ENCODE data around the gene P2RX1. TPM values are rescaled to one million over a fixed set of nuclear protein-coding genes. Genes with fewer than 3 reads are reported as not detected.

P2RX1 gene
- total RNA-seq, 1 experiment from 2014 or later: not detected

GRCh38 chr17:3928406-3928805, 12.1 kb upstream of the P2RX1 start:
- no peak for DNase-seq (ENCODE audit: low read depth)
- in situ Hi-C loops (cut with HindIII; ENCODE audit: low pct_unique_long_range_greater_than_20kb, low sequenced_read_pairs): no loop called here

- in situ Hi-C loops (cut with HindIII; ENCODE audit: low pct_unique_long_range_greater_than_20kb, low sequenced_read_pairs): no loop called here
- no peak for DNase-seq (ENCODE audit: low read depth)
Measured at GRCh38 chr17:3927628-3928340, 11.5 kb upstream of the P2RX1 start.

DNA sequence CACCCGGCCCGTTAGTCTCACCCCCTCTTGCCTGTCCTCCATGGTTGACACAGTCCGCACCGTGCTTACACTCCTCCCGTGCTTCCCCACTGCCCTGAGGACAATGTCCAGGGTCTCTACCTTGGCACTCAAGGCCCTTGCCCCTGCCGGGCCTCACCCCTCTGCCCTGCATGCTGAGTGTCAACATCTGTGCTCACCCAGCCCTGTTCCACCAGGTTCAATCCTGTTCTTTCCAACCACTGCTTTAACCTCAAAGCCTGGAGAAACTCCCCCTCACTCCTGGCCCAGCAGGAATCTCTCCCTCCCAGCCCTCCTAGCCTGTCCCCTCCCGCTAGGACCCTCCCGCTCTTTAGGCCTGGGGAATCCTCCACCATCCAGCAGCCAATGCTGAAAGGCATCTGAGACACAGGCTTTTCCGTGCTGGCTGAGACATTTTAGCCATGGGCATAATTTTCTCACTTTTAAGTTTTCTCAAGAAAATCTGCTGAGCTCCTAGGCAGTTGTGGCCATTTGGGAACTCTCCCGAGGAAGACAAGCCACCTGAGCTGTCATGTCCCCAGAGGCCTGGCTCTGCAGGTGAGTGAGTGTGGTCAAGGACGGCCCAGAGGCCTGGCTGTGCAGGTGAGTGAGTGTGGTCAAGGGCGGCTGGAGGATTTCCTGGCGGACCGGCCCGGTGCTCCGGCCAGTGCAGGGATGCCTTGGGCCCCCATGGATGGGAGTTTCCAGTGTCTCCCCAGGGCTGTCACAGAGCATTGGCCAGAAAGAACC, 10.8 kb upstream of the P2RX1 start:
- in situ Hi-C loops (cut with HindIII; ENCODE audit: low pct_unique_long_range_greater_than_20kb, low sequenced_read_pairs): no loop called here
- DNase-seq (ENCODE audit: low read depth): no peak

GRCh38 chr17:3925684-3926485, 9.6 kb upstream of the P2RX1 start:
- in situ Hi-C loops (cut with HindIII; ENCODE audit: low pct_unique_long_range_greater_than_20kb, low sequenced_read_pairs): no loop called here
- DNase-seq (ENCODE audit: low read depth): no peak

DNA sequence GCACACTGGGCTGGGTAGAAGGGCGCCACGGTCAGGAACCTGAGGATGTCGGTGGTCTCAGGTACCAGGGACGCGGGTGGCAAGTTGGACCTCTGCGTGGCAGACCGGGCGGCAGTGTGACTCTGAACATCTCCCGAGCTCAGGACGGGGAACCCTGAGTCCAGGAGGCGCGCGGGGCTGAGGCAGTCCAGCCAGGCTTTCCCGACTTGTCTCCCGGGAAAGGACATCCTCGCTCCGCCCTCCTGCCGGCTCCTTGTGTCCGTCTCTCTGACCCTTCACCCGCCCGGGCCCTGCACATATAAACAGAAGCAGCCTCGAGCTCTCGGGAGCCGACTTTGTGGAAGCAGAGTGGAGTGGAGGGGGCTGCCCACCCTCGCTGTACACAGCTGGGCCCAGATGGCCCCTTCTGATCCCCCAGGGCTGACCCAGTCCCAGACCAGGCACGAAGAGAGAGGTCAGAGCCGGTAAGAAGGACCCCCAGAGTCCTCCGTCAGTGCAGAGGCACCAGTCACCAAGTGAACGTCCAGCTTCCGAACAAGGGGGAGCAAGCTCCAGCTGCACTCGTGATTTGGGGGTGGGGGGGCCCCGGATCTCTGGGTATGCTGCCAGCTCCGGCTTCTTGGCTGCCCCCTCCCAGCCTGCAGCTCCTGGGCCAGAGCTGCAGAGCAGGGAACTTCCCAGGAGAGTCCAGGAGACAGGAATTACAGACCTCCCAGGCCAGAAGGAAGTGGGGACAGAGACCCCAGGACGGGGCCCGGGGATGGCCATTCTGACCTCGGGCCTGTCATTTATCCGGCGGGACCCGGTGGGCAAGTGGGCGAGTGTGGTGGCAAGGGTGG, 8.5 kb upstream of the P2RX1 start:
- in situ Hi-C loops (cut with HindIII; ENCODE audit: low pct_unique_long_range_greater_than_20kb, low sequenced_read_pairs): no loop called here
- no peak for DNase-seq (ENCODE audit: low read depth)

DNA sequence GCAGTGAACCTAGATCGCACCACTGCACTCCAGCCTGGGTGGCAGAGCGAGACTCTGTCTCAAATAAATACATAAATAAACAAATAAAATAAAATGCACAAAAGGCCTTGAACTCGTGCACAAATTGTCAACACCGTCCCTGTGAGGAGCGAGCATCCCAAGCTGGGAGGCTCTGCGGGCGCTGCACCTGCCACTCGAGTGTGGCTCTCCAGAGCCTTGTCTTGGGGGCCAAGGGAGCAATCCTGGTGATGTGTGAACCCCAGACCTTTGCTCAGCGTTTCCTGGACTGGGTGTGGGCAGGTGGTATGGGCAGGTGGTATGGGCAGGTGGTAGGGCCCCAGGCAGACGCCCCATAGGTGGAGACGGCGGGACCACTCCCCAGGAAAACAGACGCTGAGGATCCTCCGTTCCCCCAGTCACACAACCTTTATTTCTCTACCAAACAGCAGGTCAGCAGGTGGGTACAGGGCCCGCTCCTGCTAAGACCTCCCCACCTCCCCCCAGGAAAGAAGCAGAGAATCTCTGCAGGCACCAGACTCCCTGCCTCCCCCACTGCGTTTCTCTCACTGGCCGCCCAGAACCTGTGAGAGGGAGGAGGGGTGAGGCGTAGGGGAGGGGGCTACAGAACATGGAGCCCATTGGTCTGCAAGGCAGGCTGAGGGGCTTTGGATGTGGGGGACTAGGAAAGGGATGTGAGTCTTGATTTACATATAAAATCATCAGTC, 7.4 kb upstream of the P2RX1 start:
- DNase-seq (ENCODE audit: low read depth): no peak
- in situ Hi-C loops (cut with HindIII; ENCODE audit: low pct_unique_long_range_greater_than_20kb, low sequenced_read_pairs): no loop called here

GRCh38 chr17:3922765-3923164, 6.5 kb upstream of the P2RX1 start:
- in situ Hi-C loops (cut with HindIII; ENCODE audit: low pct_unique_long_range_greater_than_20kb, low sequenced_read_pairs): no loop called here
- DNase-seq (ENCODE audit: low read depth): no peak

DNA sequence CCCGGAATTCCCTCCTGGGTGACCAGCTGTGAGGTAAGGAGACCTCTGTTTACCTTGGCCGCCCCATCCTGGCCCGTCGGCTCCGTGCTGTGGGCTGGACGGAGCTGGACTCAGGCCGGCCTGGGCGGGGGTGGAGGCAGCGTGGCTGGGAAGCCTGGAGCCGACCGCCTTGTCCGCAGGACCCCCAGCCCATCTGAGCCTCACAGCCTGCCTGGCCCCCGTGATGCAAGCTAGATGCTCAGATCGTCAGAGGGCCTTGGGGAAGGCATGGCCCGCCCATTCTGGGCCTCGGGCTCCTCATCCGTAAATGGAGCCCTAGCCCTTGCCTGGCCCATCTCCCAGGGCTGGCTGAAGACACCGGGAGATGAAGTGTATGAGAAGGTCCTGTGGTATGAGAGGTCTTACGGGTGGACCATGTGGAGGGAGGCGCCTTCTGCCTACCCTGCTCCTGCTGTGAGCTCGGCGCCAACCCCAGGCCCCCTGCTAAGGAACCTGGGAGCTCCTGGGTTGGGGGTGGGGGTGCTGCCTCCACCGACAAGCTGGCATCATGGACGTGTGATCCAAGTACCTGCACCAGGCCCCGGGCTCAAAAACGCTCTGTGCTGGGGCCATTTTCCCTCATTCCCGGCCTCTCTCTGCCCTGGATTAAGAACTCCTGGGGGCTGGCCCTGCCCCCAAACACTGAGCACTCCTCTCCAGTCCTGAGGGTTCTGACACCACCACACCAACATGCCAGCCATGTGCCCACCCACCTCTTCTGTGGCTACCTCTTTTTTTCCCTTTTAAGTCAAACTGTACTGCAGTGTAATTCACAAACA, 5.4 kb upstream of the P2RX1 start:
- no peak for DNase-seq (ENCODE audit: low read depth)
- in situ Hi-C loops (cut with HindIII; ENCODE audit: low pct_unique_long_range_greater_than_20kb, low sequenced_read_pairs): no loop called here

GRCh38 chr17:3921006-3921405, 4.7 kb upstream of the P2RX1 start:
- peak; percentile 2 for DNase-seq (ENCODE audit: low read depth)
- in situ Hi-C loops (cut with HindIII; ENCODE audit: low pct_unique_long_range_greater_than_20kb, low sequenced_read_pairs): no loop called here

DNA sequence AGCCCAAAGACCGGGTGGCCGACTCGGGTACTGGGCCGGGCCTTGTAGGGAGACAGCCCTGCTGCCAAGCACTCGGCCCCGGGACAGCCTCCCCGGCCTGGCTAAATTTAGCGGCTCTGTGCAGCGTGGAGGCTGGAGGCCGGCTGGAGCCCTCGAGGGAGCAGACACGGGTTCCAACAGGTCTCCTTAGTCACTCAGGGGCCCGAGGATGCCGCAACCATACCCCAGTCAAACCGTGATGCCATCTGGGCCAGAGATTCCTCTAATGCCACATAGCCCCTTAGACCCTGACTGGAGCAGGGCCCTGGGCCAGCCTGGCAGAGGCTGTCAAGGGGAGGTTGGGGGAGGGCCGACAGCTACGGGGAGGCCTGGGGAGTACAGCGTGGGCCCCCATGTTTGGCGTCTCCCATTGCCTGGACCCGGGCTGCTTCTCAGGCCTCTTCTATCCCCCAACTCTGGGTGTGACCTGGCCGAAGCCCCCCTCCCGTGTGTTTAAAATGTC, 2.9 kb upstream of the P2RX1 start:
- no peak for DNase-seq (ENCODE audit: low read depth)
- in situ Hi-C loops (cut with HindIII; ENCODE audit: low pct_unique_long_range_greater_than_20kb, low sequenced_read_pairs): no loop called here

DNA sequence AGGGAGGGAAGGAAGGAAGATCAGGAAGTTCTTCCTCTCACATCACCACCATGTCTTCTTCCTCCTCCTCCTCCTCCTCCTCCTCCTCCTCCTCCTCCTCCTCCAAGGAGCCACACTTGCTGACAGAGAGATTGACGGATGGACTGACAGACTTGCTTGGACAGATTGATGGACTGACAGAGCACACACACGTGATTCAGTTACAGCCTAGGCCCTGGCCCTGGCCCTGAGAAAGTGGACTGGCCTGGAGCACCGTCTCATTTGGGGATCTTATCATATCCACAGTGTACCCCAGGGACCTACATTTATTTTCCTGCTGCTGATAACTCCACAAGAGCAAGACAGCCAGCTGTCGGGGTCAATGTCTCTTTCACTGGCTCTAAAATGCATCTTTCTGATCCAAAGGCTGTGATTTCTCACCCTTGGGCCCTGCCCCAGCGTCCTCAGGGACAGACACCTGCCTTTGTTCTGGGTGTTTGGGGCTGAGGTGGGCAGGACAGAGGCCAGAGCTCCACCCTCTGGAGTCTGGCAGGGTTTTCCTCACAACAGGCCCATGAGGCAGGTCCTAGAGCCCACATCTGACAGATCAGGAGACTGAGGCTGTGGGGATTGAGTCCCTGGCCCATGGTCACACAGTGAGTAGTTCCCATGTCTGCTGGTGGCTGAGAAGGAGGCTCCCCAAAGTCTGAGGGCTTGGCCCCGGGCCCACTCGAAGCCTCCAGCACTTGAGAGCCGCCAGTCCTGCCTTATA, 2.3 kb upstream of the P2RX1 start:
- DNase-seq (ENCODE audit: low read depth): no peak
- in situ Hi-C loops (cut with HindIII; ENCODE audit: low pct_unique_long_range_greater_than_20kb, low sequenced_read_pairs): no loop called here

- no peak for DNase-seq (ENCODE audit: low read depth)
- in situ Hi-C loops (cut with HindIII; ENCODE audit: low pct_unique_long_range_greater_than_20kb, low sequenced_read_pairs): no loop called here
Measured at GRCh38 chr17:3917391-3917931, 1.2 kb upstream of the P2RX1 start.

- in situ Hi-C loops (cut with HindIII; ENCODE audit: low pct_unique_long_range_greater_than_20kb, low sequenced_read_pairs): no loop called here
- DNase-seq (ENCODE audit: low read depth): no peak
Measured at GRCh38 chr17:3916825-3917224, 560 bp upstream of the P2RX1 start.

DNA sequence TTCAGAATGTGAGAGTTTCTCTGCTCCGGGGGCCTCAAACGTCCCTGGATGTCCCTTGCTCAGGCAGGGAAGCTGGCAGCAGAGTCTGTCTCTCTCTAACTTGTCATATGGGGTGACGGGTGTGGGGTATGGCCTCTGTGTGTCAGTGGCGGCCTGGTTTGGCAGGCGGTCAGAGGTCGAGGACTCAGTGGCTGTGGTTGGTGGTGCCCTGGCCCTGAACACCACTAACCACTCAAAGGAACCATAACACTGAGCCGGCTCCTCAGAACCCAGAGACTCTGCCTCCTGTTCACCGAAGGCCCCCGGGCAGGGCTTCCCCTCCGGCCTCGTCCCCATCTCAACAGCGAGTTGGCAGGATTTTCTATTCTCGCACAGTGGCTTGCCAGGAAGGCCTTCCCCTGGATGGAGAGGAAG, 677 bp downstream of the P2RX1 start:
- in situ Hi-C loops (cut with HindIII; ENCODE audit: low pct_unique_long_range_greater_than_20kb, low sequenced_read_pairs): no loop called here
- no peak for DNase-seq (ENCODE audit: low read depth)

DNA sequence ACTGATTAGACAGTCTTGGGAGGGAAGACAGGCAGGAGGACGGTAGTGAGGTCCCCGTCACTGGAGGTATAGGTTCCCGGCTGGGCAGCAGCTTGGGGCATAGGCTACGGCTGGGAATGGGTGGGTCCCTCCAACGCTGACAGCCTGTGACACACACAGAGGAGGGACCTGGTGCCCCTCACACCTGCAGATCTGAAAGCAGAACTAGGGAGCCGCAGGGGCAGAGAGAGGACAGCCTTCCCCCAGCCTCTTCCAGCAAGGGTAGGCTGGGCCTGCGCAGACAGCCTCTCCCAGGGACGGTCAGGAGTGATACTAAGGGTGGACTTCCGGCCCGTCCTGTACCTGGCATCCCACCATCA, 2.0 kb downstream of the P2RX1 start:
- DNase-seq (ENCODE audit: low read depth): no peak
- in situ Hi-C loops (cut with HindIII; ENCODE audit: low pct_unique_long_range_greater_than_20kb, low sequenced_read_pairs): no loop called here

All from Caki2 (cell line).